Kidney tubule cell (primary cell): ENCODE measurements around the gene CAMK1D.
"Not testable (repeated sequence)": the region's sequence is repeated elsewhere in the genome, so short reads cannot be mapped to it uniquely, and the experiment has no call there.

ENCODE experiments used
- DNase-seq: peaks from one replicate; pipeline ENCODE4 v3.0.0-alpha.2; 2018; ENCODE audit warnings: low spot score

Gene CAMK1D

GRCh38 chr10:12724807-12725579, 375.6 kb downstream of the CAMK1D start:
- DNase-seq = no peak

- not testable (repeated sequence) for DNase-seq
Observed at GRCh38 chr10:12725580-12725888, 376.2 kb downstream of the CAMK1D start.

- DNase-seq = peak; percentile 36
Observed at GRCh38 chr10:12726971-12727831, 377.9 kb downstream of the CAMK1D start.

- DNase-seq = no peak
Observed at GRCh38 chr10:12727832-12728215, 378.5 kb downstream of the CAMK1D start.

GRCh38 chr10:12728494-12728893, 379.1 kb downstream of the CAMK1D start:
- DNase-seq = no peak

GRCh38 chr10:12729885-12730284, 380.5 kb downstream of the CAMK1D start:
- DNase-seq = no peak

- DNase-seq = no peak
Observed at GRCh38 chr10:12730809-12731519, 381.6 kb downstream of the CAMK1D start.

GRCh38 chr10:12733271-12733670, 383.9 kb downstream of the CAMK1D start:
- DNase-seq = no peak

GRCh38 chr10:12735843-12736462, 386.6 kb downstream of the CAMK1D start:
- DNase-seq = no peak

GRCh38 chr10:12740813-12741212, 391.5 kb downstream of the CAMK1D start:
- no peak for DNase-seq

GRCh38 chr10:12741360-12741804, 392.0 kb downstream of the CAMK1D start:
- DNase-seq = no peak

GRCh38 chr10:12742771-12743170, 393.4 kb downstream of the CAMK1D start:
- no peak for DNase-seq

- not testable (repeated sequence) for DNase-seq
Observed at GRCh38 chr10:12743466-12743865, 394.1 kb downstream of the CAMK1D start.

- no peak for DNase-seq
Observed at GRCh38 chr10:12743941-12744340, 394.6 kb downstream of the CAMK1D start.

GRCh38 chr10:12748186-12748585, 398.8 kb downstream of the CAMK1D start:
- no peak for DNase-seq

- DNase-seq = no peak
Observed at GRCh38 chr10:12749760-12750478, 400.6 kb downstream of the CAMK1D start.

GRCh38 chr10:12750526-12751201, 401.3 kb downstream of the CAMK1D start:
- DNase-seq = no peak

GRCh38 chr10:12755075-12755474, 405.7 kb downstream of the CAMK1D start:
- DNase-seq = no peak

GRCh38 chr10:12757351-12757750, 408.0 kb downstream of the CAMK1D start:
- DNase-seq = no peak

GRCh38 chr10:12758271-12758670, 408.9 kb downstream of the CAMK1D start:
- DNase-seq = no peak

GRCh38 chr10:12766223-12766622, 416.9 kb downstream of the CAMK1D start:
- DNase-seq = no peak
